Measurements from ENCODE around the gene GMPR.

The GMPR gene

GRCh38 chr6:16271428-16271827 is 33.0 kb downstream of the GMPR start:
- no peak for DNase-seq (ENCODE audit: low read depth in 2 of 2)

GRCh38 chr6:16272201-16272600 is 33.8 kb downstream of the GMPR start:
- DNase-seq (ENCODE audit: low read depth in 2 of 2) = no peak

- DNase-seq (ENCODE audit: low read depth in 2 of 2) = no peak
Measured at GRCh38 chr6:16273256-16273655, 34.9 kb downstream of the GMPR start.

DNA sequence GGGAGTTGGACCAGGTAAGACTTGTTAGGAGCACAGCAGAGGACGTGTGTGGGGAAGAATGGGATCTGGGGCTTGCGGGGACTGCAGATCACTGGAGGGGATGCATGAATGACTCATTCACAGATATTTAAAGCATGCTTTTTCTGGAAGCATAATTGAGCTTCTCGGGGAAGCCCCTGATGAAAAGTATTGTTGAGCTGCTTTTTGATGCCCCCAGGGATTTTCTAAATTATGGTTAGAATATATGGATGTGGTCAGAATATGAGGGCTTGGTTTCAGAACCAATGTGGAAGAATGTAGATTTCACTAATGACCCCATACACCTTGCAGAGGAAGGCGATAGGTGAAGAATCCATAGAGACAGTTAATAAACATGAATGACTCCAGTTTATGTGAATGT is 36.1 kb downstream of the GMPR start:
- DNase-seq (ENCODE audit: low read depth in 2 of 2) = no peak

- DNase-seq (ENCODE audit: low read depth in 2 of 2) = no peak
Measured at GRCh38 chr6:16274885-16275589, 36.6 kb downstream of the GMPR start.

- DNase-seq (ENCODE audit: low read depth in 2 of 2) = peak in 1 of 2 donors; percentile 12
Measured at GRCh38 chr6:16277101-16277981, 39.0 kb downstream of the GMPR start.

DNA sequence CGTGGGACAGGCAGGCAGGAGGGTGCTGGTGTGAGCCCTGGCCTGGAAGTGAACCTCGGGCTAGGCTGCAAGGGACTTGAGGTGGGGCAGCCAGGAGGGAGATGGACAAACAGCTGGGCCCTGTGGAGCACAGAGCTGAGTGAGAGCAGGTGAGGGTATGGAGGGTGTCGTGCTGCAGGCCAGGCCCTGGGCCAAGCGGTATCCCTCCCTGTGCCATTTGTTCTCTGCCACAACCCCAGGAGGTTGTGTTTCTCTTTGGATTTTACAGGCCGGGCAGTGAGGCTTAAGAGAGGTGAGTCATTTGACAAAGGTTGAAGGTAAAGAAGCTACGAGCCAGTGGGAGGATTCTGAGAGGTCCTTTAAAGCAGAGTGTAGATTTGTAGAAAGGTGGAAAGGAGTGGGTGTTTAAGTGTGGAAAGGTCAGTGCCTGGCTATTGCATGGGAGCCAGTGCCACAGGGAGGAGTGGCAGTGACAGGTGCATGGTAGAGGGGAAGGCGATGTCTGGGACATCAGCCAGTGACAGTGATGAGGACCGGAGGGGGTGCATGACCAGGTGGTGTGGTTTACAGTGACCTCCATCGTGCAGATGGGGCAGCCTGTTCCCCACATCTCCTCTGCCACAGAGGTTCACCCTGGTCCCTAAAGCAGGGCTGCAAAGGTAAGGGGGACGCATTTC is 39.8 kb downstream of the GMPR start:
- no peak for DNase-seq (ENCODE audit: low read depth in 2 of 2)

- no peak for DNase-seq (ENCODE audit: low read depth in 2 of 2)
Measured at GRCh38 chr6:16278750-16279149, 40.4 kb downstream of the GMPR start.

DNA sequence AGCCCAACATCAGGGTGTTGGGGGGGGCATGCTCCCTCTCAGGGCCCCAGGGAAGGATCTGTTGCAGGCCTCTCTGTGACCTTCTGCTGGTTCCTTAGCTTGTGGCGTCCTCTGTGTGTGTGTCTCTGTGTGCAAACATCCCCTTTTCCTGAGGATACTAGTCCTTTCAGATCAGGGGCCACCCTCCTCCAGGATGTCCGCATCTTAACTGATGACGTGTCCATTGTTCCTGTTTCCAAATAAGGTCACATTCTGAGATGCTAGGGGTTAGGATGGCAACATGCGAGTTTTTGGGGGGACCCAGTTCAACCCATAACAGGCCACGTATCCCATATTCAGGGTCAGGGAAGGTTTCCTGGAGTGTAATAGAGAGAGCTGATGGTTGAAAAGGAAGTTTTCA is 40.9 kb downstream of the GMPR start:
- no peak for DNase-seq (ENCODE audit: low read depth in 2 of 2)

DNA sequence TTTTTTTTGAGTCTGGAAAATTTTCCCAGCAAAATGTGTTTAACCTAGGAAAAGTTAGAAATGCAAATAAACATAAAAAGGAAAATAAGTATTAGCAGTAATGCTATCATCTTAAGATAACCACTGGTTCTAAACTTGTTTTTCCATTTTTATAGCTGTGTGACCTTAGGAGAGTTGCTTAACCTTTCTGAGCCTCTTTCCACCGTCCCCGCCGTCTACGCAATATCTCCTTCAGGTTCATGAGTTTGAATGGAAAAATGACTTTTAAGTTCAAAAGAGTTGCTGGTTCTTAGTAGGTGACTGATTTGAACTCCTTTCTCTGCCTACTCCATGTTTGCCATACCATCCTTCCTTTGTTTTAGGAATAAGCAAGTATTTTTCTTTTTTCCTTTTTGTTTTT is 44.0 kb downstream of the GMPR start:
- no peak for DNase-seq (ENCODE audit: low read depth in 2 of 2)

GRCh38 chr6:16284472-16284871 is 46.1 kb downstream of the GMPR start:
- no peak for DNase-seq (ENCODE audit: low read depth in 2 of 2)

GRCh38 chr6:16285467-16286150 is 47.2 kb downstream of the GMPR start:
- DNase-seq (ENCODE audit: low read depth in 2 of 2) = no peak

DNA sequence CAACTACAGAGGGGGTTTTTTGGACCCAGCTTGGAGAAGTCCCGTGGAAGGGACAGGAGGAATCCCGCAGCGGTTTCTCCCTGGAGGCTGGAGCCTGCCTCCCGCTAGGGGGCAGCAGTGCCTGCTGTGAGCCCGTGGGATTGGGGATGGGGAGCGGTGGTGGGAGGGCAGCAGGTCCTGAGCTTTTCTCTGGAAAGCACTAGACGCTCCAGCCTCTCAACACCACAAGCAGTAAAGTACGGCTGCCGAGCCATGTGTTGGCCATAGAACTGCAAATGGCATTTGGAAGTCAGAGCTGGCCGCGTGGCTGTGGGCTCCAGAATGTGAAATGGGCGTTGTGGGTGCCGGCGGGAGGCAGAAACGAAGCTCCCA is 47.8 kb downstream of the GMPR start:
- no peak for DNase-seq (ENCODE audit: low read depth in 2 of 2)

DNA sequence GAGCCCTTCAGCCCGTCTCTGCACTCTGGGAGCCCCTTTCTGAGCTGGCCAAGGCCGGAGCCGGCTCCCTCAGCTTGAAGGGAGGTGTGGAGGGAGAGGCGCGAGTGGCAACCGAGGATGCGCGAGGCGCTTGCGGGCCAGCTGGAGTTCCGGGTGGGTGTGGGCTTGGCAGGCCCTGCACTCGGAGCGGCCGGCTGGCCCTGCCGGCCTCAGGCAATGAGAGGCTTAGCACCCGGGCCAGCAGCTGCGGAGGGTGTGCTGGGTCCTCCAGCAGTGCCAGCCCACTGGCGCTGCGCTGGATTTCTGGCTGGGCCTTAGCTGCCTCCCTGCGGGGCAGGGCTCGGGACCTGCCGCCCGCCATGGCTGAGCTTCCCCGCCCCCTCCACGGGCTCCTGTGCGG is 49.8 kb downstream of the GMPR start:
- no peak for DNase-seq (ENCODE audit: low read depth in 2 of 2)

DNA sequence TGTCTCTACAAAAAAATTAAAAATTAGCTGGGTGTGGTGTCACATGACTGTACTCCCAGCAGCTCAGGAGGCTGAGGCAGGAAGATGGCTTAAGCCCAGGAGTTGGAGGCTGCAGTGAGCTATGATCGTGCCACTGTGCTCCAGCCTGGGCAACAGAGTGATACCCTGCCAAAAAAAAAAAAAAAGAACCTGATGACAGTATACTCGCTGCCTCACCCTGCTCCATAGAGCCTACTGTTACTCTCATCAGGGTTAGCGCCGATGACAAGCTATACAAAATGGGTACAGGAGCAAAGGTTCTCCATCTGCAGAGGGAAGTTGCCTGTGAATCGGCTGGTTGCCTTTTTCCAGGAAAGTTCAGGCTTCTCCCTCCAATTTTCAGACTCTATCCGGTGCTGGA is 53.4 kb downstream of the GMPR start:
- no peak for DNase-seq (ENCODE audit: low read depth in 2 of 2)

DNA sequence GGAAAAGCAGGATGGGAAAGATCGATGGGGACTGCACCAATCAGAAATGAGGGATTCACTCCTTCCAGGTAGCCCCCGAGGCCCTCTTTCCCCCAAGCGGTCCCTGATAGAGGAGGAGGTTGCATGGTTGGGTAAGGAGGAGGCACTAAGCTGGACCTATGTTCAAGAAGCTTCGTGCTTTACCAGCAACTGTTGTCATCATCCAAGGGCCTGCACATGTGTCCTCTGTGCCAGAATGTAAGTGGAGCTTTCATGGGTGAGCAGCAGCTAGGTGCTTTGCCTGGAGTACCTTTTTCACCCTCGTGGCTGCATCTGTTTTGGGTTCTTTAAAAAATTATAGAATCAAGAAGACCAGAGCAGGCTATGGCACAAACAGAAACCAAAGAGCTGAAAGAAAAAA is 54.0 kb downstream of the GMPR start:
- DNase-seq (ENCODE audit: low read depth in 2 of 2) = no peak

DNA sequence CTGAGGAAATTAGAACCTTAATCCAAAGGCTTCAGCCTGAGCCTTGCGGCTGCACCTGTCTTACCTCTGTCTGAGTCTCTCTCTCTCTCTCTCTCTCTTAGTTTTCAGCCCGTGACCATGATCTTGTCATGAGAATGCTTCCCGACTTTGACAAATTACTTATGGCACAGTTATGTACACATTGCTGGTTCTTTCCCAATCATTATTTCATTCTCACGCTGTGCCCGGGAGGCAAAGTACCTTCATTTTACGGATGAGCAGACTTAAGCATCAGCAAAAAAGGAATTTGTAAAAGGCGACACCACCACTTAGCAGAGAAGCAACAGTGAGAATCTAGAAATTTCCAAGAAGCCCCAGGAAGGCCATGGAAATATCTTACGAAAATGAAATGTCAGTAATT is 54.6 kb downstream of the GMPR start:
- no peak for DNase-seq (ENCODE audit: low read depth in 2 of 2)

GRCh38 chr6:16294371-16294770 is 56.0 kb downstream of the GMPR start:
- no peak for DNase-seq (ENCODE audit: low read depth in 2 of 2)

GRCh38 chr6:16295060-16295459 is 56.7 kb downstream of the GMPR start:
- DNase-seq (ENCODE audit: low read depth in 2 of 2) = no peak

GRCh38 chr6:16295471-16295870 is 57.1 kb downstream of the GMPR start:
- no peak for DNase-seq (ENCODE audit: low read depth in 2 of 2)

DNA sequence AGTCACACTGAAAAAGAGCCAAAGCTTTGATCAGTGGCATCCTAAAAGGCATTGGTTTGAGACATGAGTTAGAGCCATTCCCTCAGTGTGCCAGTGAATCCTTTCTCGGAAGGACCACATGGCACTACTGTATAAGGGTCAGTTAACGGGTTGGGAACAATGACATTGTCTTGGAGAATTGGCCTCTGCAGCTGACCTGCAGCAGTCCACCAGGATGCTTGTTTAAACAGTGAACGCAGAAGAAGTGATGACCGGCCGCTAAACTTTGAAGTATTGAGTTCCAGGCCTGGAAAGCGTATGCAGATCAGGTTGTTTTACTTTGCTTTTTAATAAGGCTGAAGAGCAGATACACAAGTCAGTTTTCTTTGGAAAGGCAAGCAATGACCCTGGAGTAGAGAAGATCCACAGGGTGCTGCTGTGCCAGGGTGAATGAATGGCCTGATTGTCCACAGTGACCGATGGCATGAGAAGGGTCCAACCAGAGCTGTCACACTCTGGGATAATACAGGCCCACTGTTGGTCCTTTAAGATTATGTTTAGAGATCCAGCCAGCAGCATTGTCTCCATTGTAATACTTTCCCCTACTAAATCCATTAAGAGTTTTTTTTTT is 57.8 kb downstream of the GMPR start:
- DNase-seq (ENCODE audit: low read depth in 2 of 2) = no peak

GRCh38 chr6:16299861-16300260 is 61.5 kb downstream of the GMPR start:
- no peak for DNase-seq (ENCODE audit: low read depth in 2 of 2)

Measured in stimulated activated CD8-positive, alpha-beta memory T cell treated with anti-CD3 and anti-CD28 coated beads, Interleukin-15, amount 100 ng/mL, for 48 hours (primary cell).